Measurements from ENCODE around the gene RIOK2. TPM values are rescaled to one million over a fixed set of nuclear protein-coding genes. Genes with fewer than 3 reads are reported as not detected.

Gene RIOK2
- polyA plus RNA-seq, 1 of the 3 experiments (the other 2 are of a cell fraction): 5.9 TPM

- TF ChIP-seq YY1 (IDR thresholded peaks at IDR 0.05; ENCODE audit: low read depth) (no peak), GATA2 (CRISPR knock-in tag; IDR thresholded peaks at IDR 0.05) (no peak), FOXM1 (IDR thresholded peaks at IDR 0.05; ENCODE audit: low read depth) (no peak), ELF1 (IDR thresholded peaks at IDR 0.05) (no peak)
Observed at GRCh38 chr5:97229688-97230285, 46.7 kb upstream of the RIOK2 start (continued).

GRCh38 chr5:97229196-97229595 lies 46.1 kb upstream of the RIOK2 start:
- H3K79me2 ChIP-seq (ENCODE audit: insufficient read depth): no peaks in the 10 kb centered on the region
- H3K9ac ChIP-seq: no peak overlapping the region
- H3K4me1 ChIP-seq (ENCODE audit: control insufficient read depth in 1 of 2, insufficient read depth in 2 of 2, low read depth in 1 of 2, low read length in 1 of 2): no peaks in the 10 kb centered on the region; a peak in 1 of 4 replicates
- no peak for DNase-seq
- H3K4me3 ChIP-seq (ENCODE audit: low read depth in 2 of 2, low read length in 1 of 2): no peak overlapping the region
- H3K36me3 ChIP-seq (replicated peaks in 1 of 2; ENCODE audit: control insufficient read depth in 1 of 2, insufficient read depth in 2 of 2, low read length in 1 of 2): no peaks in the 10 kb centered on the region
- no peak overlapping the region for H3K27ac ChIP-seq (ENCODE audit: low read depth in 2 of 2, low read length in 1 of 2)
- H3K27me3 ChIP-seq (ENCODE audit: insufficient read depth): no peaks in the 10 kb centered on the region
- H3F3A ChIP-seq (replicated peaks; ENCODE audit: insufficient read depth): no peaks in the 10 kb centered on the region
- H4K20me1 ChIP-seq (ENCODE audit: insufficient read depth): no peaks in the 10 kb centered on the region
- no peak overlapping the region for H3K4me2 ChIP-seq
- CTCF ChIA-PET: interaction anchor here (0.6 to 0.8 kb wide), 2 partner anchors 20 to 1567 kb away, joined by 3 to 4 read pairs; no protein-coding TSS in a partner anchor
- 88% methylated on average over 2 of the region's 2 CpGs for WGBS (ENCODE audit: low lambda C conversion rate)
- no peak for TF ChIP-seq RAD21 (IDR thresholded peaks at IDR 0.05; ENCODE audit: low read length)
- TF ChIP-seq MAX (IDR thresholded peaks at IDR 0.05; ENCODE audit: low read depth): no peak
- TF ChIP-seq RXRA (IDR thresholded peaks at IDR 0.05; ENCODE audit: borderline replicate concordance, low read depth): no peak
- no peak for TF ChIP-seq RCOR1 (IDR thresholded peaks at IDR 0.05; ENCODE audit: low read length)
- TF ChIP-seq FOXM1 (IDR thresholded peaks at IDR 0.05; ENCODE audit: low read depth): no peak
- TF ChIP-seq NFIC (IDR thresholded peaks at IDR 0.05; ENCODE audit: borderline replicate concordance): no peak
- TF ChIP-seq IRF3 (IDR thresholded peaks at IDR 0.05; ENCODE audit: low read depth, low read length): no peak
- no peak for TF ChIP-seq USF1 (IDR thresholded peaks at IDR 0.05; ENCODE audit: borderline replicate concordance, low read depth)
- TF ChIP-seq EZH2phosphoT487 (IDR thresholded peaks at IDR 0.05; ENCODE audit: borderline replicate concordance, low read depth): no peak
- TF ChIP-seq FOXJ3 (CRISPR knock-in tag; IDR thresholded peaks at IDR 0.05): no peak
- TF ChIP-seq MXI1 (IDR thresholded peaks at IDR 0.05; ENCODE audit: low read depth, low read length): no peak
- no peak for TF ChIP-seq REST (IDR thresholded peaks at IDR 0.05; ENCODE audit: low read depth, low read length)
- no peak for TF ChIP-seq POLR2AphosphoS5 (IDR thresholded peaks at IDR 0.05; ENCODE audit: low read depth, low read length)
- no peak for TF ChIP-seq SIN3A (IDR thresholded peaks at IDR 0.05; ENCODE audit: borderline replicate concordance, low read depth, low read length)
- no peak for TF ChIP-seq TAF1 (IDR thresholded peaks at IDR 0.05; ENCODE audit: borderline replicate concordance, low read depth, low read length)
- no peak for TF ChIP-seq CHD2 (IDR thresholded peaks at IDR 0.05; ENCODE audit: low read length, partially characterized antibody)
- no peak for TF ChIP-seq CTCF (IDR thresholded peaks at IDR 0.05)
- no peak for TF ChIP-seq RFX5 (IDR thresholded peaks at IDR 0.05; ENCODE audit: low read length)
- H3K9me3 ChIP-seq: no peaks in the 10 kb centered on the region
- no peaks in the 10 kb centered on the region for H3K9me2 ChIP-seq
- POLR2A ChIA-PET: no interaction called here
- no peak overlapping the region for H2AFZ ChIP-seq (ENCODE audit: low read depth)
